ENCODE measurements around the gene PTGES2. TPM values are rescaled to one million over a fixed set of nuclear protein-coding genes. Genes with fewer than 3 reads are reported as not detected.
A peak's percentile ranks its signal among the peaks of the same experiment; 100 is the strongest.

Gene PTGES2
- total RNA-seq, 4 donors from 2014 or later: 123 to 193 (median 168) TPM

- peaks cover 0 to 51% (median 4%) of the 10 kb centered on the region in 4 donors for H3K4me1 ChIP-seq
- TF ChIP-seq, protein P1, sequence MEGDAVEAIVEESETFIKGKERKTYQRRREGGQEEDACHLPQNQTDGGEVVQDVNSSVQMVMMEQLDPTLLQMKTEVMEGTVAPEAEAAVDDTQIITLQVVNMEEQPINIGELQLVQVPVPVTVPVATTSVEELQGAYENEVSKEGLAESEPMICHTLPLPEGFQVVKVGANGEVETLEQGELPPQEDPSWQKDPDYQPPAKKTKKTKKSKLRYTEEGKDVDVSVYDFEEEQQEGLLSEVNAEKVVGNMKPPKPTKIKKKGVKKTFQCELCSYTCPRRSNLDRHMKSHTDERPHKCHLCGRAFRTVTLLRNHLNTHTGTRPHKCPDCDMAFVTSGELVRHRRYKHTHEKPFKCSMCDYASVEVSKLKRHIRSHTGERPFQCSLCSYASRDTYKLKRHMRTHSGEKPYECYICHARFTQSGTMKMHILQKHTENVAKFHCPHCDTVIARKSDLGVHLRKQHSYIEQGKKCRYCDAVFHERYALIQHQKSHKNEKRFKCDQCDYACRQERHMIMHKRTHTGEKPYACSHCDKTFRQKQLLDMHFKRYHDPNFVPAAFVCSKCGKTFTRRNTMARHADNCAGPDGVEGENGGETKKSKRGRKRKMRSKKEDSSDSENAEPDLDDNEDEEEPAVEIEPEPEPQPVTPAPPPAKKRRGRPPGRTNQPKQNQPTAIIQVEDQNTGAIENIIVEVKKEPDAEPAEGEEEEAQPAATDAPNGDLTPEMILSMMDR (IDR thresholded peaks at IDR 0.05): no peak
- TF ChIP-seq POLR2A (IDR thresholded peaks at IDR 0.05): no peak
These were observed 45.4 kb downstream of the PTGES2 start for GRCh38 chr9:128082151-128082550.

DNA sequence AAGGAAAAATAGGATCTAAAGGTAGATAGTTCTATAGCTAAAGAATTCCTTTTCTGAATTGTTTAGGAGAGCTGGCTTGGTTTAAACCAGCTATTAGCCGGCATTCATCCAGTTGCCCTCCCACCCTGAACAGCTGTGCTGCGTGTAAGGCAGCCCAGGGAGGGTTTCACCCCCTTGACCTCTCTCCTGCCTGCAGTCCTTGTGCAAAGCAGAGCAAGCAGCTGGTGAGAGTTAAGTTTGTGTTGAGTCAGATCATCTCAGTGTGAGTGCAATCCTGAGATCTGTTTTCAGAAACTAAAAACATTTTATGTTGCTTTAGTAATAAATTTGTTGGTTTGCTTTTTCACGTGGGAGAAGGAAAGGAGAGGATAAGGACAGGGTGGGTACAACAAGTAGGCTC, 46.5 kb downstream of the PTGES2 start:
- H3K4me3 ChIP-seq: no peak overlapping the region
- H3K27me3 ChIP-seq: no peaks in the 10 kb centered on the region
- H3K36me3 ChIP-seq: no peaks in the 10 kb centered on the region
- no peak for TF ChIP-seq POLR2A (IDR thresholded peaks at IDR 0.05)
- DNase-seq: no peak
- peaks cover 0 to 55% (median 4%) of the 10 kb centered on the region in 4 donors for H3K4me1 ChIP-seq
- no peaks in the 10 kb centered on the region for H3K9me3 ChIP-seq
- H3K27ac ChIP-seq: peak overlapping the region; percentile 25 to 73 (median 59)

More at GRCh38 chr9:128082151-128082550, 45.4 kb downstream of the PTGES2 start:
- Histone ChIP-seq H3K27ac (peak overlapping the region in 2 of 4 donors; percentile 55 to 73), H3K36me3 (no peaks in the 10 kb centered on the region), H3K9me3 (no peaks in the 10 kb centered on the region), H3K27me3 (no peaks in the 10 kb centered on the region), H3K4me3 (no peak overlapping the region)
- no peak for DNase-seq

- Histone ChIP-seq H3K4me3 (no peak overlapping the region), H3K27ac (peak overlapping the region in 2 of 4 donors; percentile 64 to 73), H3K27me3 (no peaks in the 10 kb centered on the region), H3K4me1 (peaks cover 0 to 55% (median 4%) of the 10 kb centered on the region in 4 donors), H3K36me3 (no peaks in the 10 kb centered on the region), H3K9me3 (no peaks in the 10 kb centered on the region)
- TF ChIP-seq, protein P1 (IDR thresholded peaks at IDR 0.05): no peak
- no peak for TF ChIP-seq POLR2A (IDR thresholded peaks at IDR 0.05)
- DNase-seq: no peak
These were observed 47.3 kb downstream of the PTGES2 start for GRCh38 chr9:128080206-128080605.

GRCh38 chr9:128078504-128079434, 48.8 kb downstream of the PTGES2 start:
- DNase-seq: no peak
- H3K4me1 ChIP-seq: peaks cover 0 to 59% (median 11%) of the 10 kb centered on the region in 4 donors

GRCh38 chr9:128077847-128078503, 49.6 kb downstream of the PTGES2 start:
- TF ChIP-seq, protein P1 (IDR thresholded peaks at IDR 0.05): no peak
- TF ChIP-seq POLR2A (IDR thresholded peaks at IDR 0.05): no peak
- Histone ChIP-seq H3K4me1 (peaks cover 0 to 67% (median 19%) of the 10 kb centered on the region in 4 donors), H3K27me3 (no peaks in the 10 kb centered on the region), H3K36me3 (no peaks in the 10 kb centered on the region), H3K4me3 (peak overlapping the region in 1 of 4 donors; percentile 20), H3K9me3 (no peaks in the 10 kb centered on the region), H3K27ac (peak overlapping the region; percentile 31 to 92 (median 74))
- DNase-seq: no peak

More at GRCh38 chr9:128078504-128079434, 48.8 kb downstream of the PTGES2 start:
- Histone ChIP-seq H3K4me3 (peak overlapping the region in 2 of 4 donors; percentile 10 to 20), H3K36me3 (no peaks in the 10 kb centered on the region), H3K27ac (peak overlapping the region; percentile 31 to 92 (median 74)), H3K27me3 (no peaks in the 10 kb centered on the region), H3K9me3 (no peaks in the 10 kb centered on the region)
- TF ChIP-seq, protein P1 (IDR thresholded peaks at IDR 0.05): peak in 1 of 6 experiments; percentile 2
- TF ChIP-seq POLR2A (IDR thresholded peaks at IDR 0.05): peak in 1 of 2 donors; percentile 63
